Prostate gland (tissue), 2 donors: Measurements from ENCODE around the gene ARHGAP25.

ENCODE experiments used
- POLR2A ChIP-seq: fragments of 450-650 bp; IDR thresholded peaks from one replicate; pipeline ENCODE4 v1.6.1; 2016; ENCODE audit warnings: antibody characterized with exemption, mild to moderate bottlenecking
- POLR2AphosphoS5 ChIP-seq: sonication (generic); formaldehyde crosslinking; IDR thresholded peaks from one replicate; pipeline ENCODE4 v1.6.1; 2017; ENCODE audit warnings: antibody characterized with exemption
- TF ChIP-seq, protein P1 (sequence below), 4 experiments: fragments of 200-600 bp in 2 of 4; fragments of 450-650 bp in 2 of 4; sonication (generic) in 2 of 4; IDR thresholded peaks; 1 replicate in 3 of 4; 2 replicates in 1 of 4; pipeline ENCODE4 v1.5.1; 2016 to 2019; ENCODE audit warnings: antibody characterized with exemption in 4 of 4, mild to moderate bottlenecking in 2 of 4, moderate library complexity in 2 of 4

DNA sequence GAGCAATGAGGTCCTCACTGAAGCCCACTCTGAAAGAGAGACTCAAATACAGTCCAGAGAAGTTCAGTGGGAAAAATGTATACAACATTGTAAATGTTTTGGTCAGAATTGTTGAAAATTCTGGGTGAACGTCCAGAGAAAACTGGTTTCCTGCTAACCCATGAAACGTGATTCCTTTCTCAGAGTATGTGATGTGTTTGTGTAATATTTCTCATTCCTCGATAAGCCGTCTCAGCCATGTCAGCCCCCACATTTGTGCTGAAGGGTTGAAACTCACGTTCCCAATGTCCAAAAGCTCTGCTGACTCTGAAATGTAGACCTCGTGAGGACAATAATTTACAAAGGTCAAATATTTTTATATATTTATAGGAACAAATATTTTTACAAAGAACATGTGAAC lies 84.9 kb downstream of the ARHGAP25 start:
- TF ChIP-seq POLR2AphosphoS5 (no peak), POLR2A (no peak)
- TF ChIP-seq, protein P1, sequence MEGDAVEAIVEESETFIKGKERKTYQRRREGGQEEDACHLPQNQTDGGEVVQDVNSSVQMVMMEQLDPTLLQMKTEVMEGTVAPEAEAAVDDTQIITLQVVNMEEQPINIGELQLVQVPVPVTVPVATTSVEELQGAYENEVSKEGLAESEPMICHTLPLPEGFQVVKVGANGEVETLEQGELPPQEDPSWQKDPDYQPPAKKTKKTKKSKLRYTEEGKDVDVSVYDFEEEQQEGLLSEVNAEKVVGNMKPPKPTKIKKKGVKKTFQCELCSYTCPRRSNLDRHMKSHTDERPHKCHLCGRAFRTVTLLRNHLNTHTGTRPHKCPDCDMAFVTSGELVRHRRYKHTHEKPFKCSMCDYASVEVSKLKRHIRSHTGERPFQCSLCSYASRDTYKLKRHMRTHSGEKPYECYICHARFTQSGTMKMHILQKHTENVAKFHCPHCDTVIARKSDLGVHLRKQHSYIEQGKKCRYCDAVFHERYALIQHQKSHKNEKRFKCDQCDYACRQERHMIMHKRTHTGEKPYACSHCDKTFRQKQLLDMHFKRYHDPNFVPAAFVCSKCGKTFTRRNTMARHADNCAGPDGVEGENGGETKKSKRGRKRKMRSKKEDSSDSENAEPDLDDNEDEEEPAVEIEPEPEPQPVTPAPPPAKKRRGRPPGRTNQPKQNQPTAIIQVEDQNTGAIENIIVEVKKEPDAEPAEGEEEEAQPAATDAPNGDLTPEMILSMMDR (IDR thresholded peaks at IDR 0.05), result no peak
